Panc1 (cell line): ENCODE measurements around the gene FSIP1. TPM values are rescaled to one million over a fixed set of nuclear protein-coding genes. Genes with fewer than 3 reads are reported as not detected.

Experiments
- ATAC-seq: fragments of 200-7000 bp; cut with Tn5 transposase; 2 replicates; pipeline ENCODE4 v1.9.1; 2020; ENCODE audit warnings: mild to moderate bottlenecking, moderate library complexity
- BruUV-seq: library from RNA; stranded (reverse); fragments of 400-500 nt; replicated peaks from 2 replicates; lab custom pipeline; 2021; lab: Mats Ljungman, UMichigan
- CTCF ChIA-PET: fragments of 300-600 bp; sonication (Branson Sonifier 250); formaldehyde crosslinking; loops from one replicate; lab custom pipeline; 2022; ENCODE audit warnings: antibody characterized with exemption; lab: Charles Lee
- POLR2A ChIA-PET: fragments of 300-600 bp; sonication (Branson Sonifier 250); formaldehyde crosslinking; loops from one replicate; lab custom pipeline; 2022; ENCODE audit warnings: antibody characterized with exemption; lab: Charles Lee
- DNase-seq: peaks from one replicate; pipeline ENCODE4 v3.0.0-alpha.2; 2010; ENCODE audit warnings: low read depth, low spot score
- H3K27ac ChIP-seq: 2 replicates; pipeline ENCODE4 v1.5.1; 2011; ENCODE audit warnings: mild to moderate bottlenecking, low read length, inconsistent platforms
- H3K27me3 ChIP-seq: fragments of 200-500 bp; sonication (Bioruptor generic); 2 replicates; pipeline ENCODE4 v1.6.0; 2014; ENCODE audit warnings: low read length, inconsistent platforms; ENCODE audit not compliant: control insufficient read depth, insufficient read depth
- H3K36me3 ChIP-seq: fragments of 200-500 bp; sonication (Bioruptor generic); 2 replicates; pipeline ENCODE4 v1.5.1; 2014; ENCODE audit warnings: inconsistent platforms, mild to moderate bottlenecking, low read length, moderate library complexity; ENCODE audit not compliant: control insufficient read depth, insufficient read depth
- H3K4me1 ChIP-seq: 2 replicates; pipeline ENCODE4 v1.5.1; 2011; ENCODE audit warnings: inconsistent platforms, mild to moderate bottlenecking, low read length, moderate library complexity; ENCODE audit not compliant: control insufficient read depth, insufficient read depth
- H3K4me3 ChIP-seq, 2 experiments: 2 replicates each; pipeline ENCODE4 v1.5.1; 2011 to 2012; ENCODE audit warnings: low read depth in 2 of 2, low read length in 2 of 2, mild to moderate bottlenecking in 2 of 2, inconsistent platforms in 1 of 2, moderate library complexity in 1 of 2
- H3K9me3 ChIP-seq: fragments of 200-500 bp; sonication (Bioruptor generic); 2 replicates; pipeline ENCODE4 v1.5.1; 2014; ENCODE audit warnings: low read depth, mild to moderate bottlenecking, inconsistent platforms, low read length, moderate library complexity; ENCODE audit not compliant: control insufficient read depth, insufficient read depth
- POLR2AphosphoS5 ChIP-seq: IDR thresholded peaks from 2 replicates; pipeline ENCODE4 v1.6.1; 2012; ENCODE audit warnings: mild to moderate bottlenecking, low read depth, low read length, moderate library complexity
- SIN3A ChIP-seq: IDR thresholded peaks from 2 replicates; pipeline ENCODE4 v1.6.1; 2012; ENCODE audit warnings: low read depth, mild to moderate bottlenecking, low read length, moderate library complexity, borderline replicate concordance; ENCODE audit not compliant: insufficient read depth
- TCF7L2 ChIP-seq: IDR thresholded peaks from 2 replicates; pipeline ENCODE4 v1.6.1; 2011; ENCODE audit warnings: mild to moderate bottlenecking, low read depth, low read length, inconsistent platforms
- in situ Hi-C: cut with HindIII; loops from 2 replicates; pipeline ENCODE4 v1.10.0; 2016; ENCODE audit warnings: low sequenced_read_pairs, low pct_unique_long_range_greater_than_20kb
- intact Hi-C: fragments of 100-400 bp; cut with micrococcal nuclease; formaldehyde crosslinking; loops from one replicate; pipeline ENCODE4 v1.10.0; 2022; ENCODE audit not compliant: unreplicated experiment
- total RNA-seq: library from RNA; stranded (reverse); gene quantifications from one replicate; pipeline ENCODE4 v1.2.1, GENCODE V29; 2021; ENCODE audit not compliant: unreplicated experiment
- TF ChIP-seq, protein P1 (sequence below): fragments of 450-650 bp; IDR thresholded peaks from 2 replicates; pipeline ENCODE4 v1.5.1; 2017; ENCODE audit warnings: mild to moderate bottlenecking
- TF ChIP-seq, protein P2 (sequence below), 2 experiments: IDR thresholded peaks; 2 replicates each; pipeline ENCODE4 v1.6.1; 2011 to 2012; ENCODE audit warnings: low read depth in 2 of 2, control low read depth in 1 of 2, low read length in 1 of 2, mild to moderate bottlenecking in 1 of 2, moderate library complexity in 1 of 2; ENCODE audit not compliant: insufficient read depth in 1 of 2

FSIP1 gene
- total RNA-seq, 1 experiment from 2014 or later, result 1.4 TPM

DNA sequence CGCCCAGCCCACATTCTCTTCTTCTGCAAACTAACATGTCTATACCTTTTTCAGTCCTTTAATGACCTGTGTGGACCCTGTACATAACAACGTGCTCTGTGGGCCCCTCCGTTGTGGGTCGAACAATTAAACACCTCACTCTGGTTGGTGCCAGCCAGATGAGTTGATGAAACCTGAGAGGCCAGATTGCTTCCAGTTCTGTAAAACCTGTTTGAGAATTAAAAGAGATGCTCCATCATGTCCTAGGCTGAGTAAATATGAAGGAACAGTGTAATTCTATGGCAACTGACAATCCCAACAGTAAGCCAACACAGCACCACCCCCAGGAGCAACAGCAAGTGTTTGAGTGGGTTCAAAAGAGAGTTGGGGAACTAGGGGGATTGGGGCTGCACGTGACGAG, 207.5 kb downstream of the FSIP1 start:
- Histone ChIP-seq H3K27ac (no peak overlapping the region), H3K4me3 (no peak overlapping the region), H3K27me3 (peaks cover 2% of the 10 kb centered on the region), H3K4me1 (no peaks in the 10 kb centered on the region), H3K9me3 (no peaks in the 10 kb centered on the region), H3K36me3 (no peaks in the 10 kb centered on the region)
- no peak for ATAC-seq
- ChIA-PET CTCF (no interaction called here), POLR2A (no interaction called here)
- no TSS peak for BruUV-seq
- TF ChIP-seq, protein P1, sequence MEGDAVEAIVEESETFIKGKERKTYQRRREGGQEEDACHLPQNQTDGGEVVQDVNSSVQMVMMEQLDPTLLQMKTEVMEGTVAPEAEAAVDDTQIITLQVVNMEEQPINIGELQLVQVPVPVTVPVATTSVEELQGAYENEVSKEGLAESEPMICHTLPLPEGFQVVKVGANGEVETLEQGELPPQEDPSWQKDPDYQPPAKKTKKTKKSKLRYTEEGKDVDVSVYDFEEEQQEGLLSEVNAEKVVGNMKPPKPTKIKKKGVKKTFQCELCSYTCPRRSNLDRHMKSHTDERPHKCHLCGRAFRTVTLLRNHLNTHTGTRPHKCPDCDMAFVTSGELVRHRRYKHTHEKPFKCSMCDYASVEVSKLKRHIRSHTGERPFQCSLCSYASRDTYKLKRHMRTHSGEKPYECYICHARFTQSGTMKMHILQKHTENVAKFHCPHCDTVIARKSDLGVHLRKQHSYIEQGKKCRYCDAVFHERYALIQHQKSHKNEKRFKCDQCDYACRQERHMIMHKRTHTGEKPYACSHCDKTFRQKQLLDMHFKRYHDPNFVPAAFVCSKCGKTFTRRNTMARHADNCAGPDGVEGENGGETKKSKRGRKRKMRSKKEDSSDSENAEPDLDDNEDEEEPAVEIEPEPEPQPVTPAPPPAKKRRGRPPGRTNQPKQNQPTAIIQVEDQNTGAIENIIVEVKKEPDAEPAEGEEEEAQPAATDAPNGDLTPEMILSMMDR, result no peak
- TF ChIP-seq, protein P2, sequence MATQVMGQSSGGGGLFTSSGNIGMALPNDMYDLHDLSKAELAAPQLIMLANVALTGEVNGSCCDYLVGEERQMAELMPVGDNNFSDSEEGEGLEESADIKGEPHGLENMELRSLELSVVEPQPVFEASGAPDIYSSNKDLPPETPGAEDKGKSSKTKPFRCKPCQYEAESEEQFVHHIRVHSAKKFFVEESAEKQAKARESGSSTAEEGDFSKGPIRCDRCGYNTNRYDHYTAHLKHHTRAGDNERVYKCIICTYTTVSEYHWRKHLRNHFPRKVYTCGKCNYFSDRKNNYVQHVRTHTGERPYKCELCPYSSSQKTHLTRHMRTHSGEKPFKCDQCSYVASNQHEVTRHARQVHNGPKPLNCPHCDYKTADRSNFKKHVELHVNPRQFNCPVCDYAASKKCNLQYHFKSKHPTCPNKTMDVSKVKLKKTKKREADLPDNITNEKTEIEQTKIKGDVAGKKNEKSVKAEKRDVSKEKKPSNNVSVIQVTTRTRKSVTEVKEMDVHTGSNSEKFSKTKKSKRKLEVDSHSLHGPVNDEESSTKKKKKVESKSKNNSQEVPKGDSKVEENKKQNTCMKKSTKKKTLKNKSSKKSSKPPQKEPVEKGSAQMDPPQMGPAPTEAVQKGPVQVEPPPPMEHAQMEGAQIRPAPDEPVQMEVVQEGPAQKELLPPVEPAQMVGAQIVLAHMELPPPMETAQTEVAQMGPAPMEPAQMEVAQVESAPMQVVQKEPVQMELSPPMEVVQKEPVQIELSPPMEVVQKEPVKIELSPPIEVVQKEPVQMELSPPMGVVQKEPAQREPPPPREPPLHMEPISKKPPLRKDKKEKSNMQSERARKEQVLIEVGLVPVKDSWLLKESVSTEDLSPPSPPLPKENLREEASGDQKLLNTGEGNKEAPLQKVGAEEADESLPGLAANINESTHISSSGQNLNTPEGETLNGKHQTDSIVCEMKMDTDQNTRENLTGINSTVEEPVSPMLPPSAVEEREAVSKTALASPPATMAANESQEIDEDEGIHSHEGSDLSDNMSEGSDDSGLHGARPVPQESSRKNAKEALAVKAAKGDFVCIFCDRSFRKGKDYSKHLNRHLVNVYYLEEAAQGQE (IDR thresholded peaks at IDR 0.05; ENCODE audit: insufficient read depth in 1 of 2, low read depth in 2 of 2, low read length in 1 of 2), result no peak
- TF ChIP-seq SIN3A, result no peak
- TF ChIP-seq TCF7L2, result no peak
- no peak for TF ChIP-seq POLR2AphosphoS5
- intact Hi-C loops, result no loop called here
- no peak for DNase-seq
- in situ Hi-C loops, result no loop called here

DNA sequence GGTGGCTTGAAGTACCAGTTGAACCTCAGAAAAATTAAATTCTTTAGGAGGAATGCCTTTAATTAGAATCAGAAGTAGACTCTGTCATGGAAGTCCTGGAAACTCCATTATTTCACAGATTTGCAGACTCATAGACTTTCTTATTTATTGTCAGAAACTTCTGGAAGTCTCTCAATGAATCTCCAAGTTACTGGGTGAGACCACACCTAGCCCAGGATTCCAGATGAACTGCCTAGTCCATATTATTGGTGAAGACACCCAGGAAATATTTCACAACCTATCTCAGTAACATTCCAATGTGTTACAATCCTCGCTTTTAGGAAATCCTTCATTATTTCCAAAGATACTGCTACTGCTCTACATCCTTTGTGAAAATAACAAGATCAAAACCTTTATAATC, 208.2 kb downstream of the FSIP1 start:
- Histone ChIP-seq H3K9me3 (no peaks in the 10 kb centered on the region), H3K4me3 (no peak overlapping the region), H3K27me3 (peaks cover 2% of the 10 kb centered on the region), H3K27ac (no peak overlapping the region), H3K36me3 (no peaks in the 10 kb centered on the region), H3K4me1 (no peaks in the 10 kb centered on the region)
- ChIA-PET CTCF (no interaction called here), POLR2A (no interaction called here)
- in situ Hi-C loops, result no loop called here
- DNase-seq (no peak), ATAC-seq (no peak)
- intact Hi-C loops, result no loop called here
- TF ChIP-seq, protein P2 (IDR thresholded peaks at IDR 0.05; ENCODE audit: insufficient read depth in 1 of 2, low read depth in 2 of 2, low read length in 1 of 2), result no peak
- TF ChIP-seq, protein P1, result no peak
- no peak for TF ChIP-seq POLR2AphosphoS5
- no peak for TF ChIP-seq SIN3A
- BruUV-seq, result no TSS peak
